Osteoblast (primary cell): ENCODE data around the gene TMEM59L. TPM values are rescaled to one million over a fixed set of nuclear protein-coding genes. Genes with fewer than 3 reads are reported as not detected.

Experiments used
- DNase-seq: peaks from one replicate; pipeline ENCODE4 v3.0.0; 2011; ENCODE audit warnings: low spot score, mixed read lengths; ENCODE audit not compliant: insufficient read length; ENCODE audit errors: missing footprints
- H2AFZ ChIP-seq: 2 replicates; pipeline ENCODE4 v1.6.0; 2011; ENCODE audit warnings: mild to moderate bottlenecking, low read length
- H3K27ac ChIP-seq: 2 replicates; pipeline ENCODE4 v1.5.1; 2011; ENCODE audit warnings: mild to moderate bottlenecking, low read depth, low read length, moderate library complexity
- H3K27me3 ChIP-seq: 2 replicates; pipeline ENCODE4 v1.6.0; 2012; ENCODE audit warnings: mild to moderate bottlenecking, control low read depth, inconsistent platforms, low read length, moderate library complexity; ENCODE audit not compliant: insufficient read depth
- H3K36me3 ChIP-seq: 2 replicates; pipeline ENCODE4 v1.5.1; 2011; ENCODE audit warnings: mild to moderate bottlenecking, low read length, control low read depth, moderate library complexity; ENCODE audit not compliant: insufficient read depth
- H3K4me1 ChIP-seq: 2 replicates; pipeline ENCODE4 v1.5.1; 2011; ENCODE audit warnings: mild to moderate bottlenecking, low read length, control low read depth, moderate library complexity; ENCODE audit not compliant: insufficient read depth
- H3K4me2 ChIP-seq: 2 replicates; pipeline ENCODE4 v1.6.0; 2011; ENCODE audit warnings: mild to moderate bottlenecking, low read length; ENCODE audit not compliant: insufficient read depth
- H3K4me3 ChIP-seq: fragments of 200-600 bp; sonication (generic); 3 replicates; pipeline ENCODE4 v1.5.1; 2012; ENCODE audit warnings: mild to moderate bottlenecking, low read length, inconsistent platforms; ENCODE audit not compliant: insufficient read depth
- H3K79me2 ChIP-seq: 2 replicates; pipeline ENCODE4 v1.6.0; 2012; ENCODE audit warnings: mild to moderate bottlenecking, low read length, control low read depth, inconsistent platforms; ENCODE audit not compliant: insufficient read depth
- H3K9me3 ChIP-seq: 2 replicates; pipeline ENCODE4 v1.5.1; 2011; ENCODE audit warnings: low read depth, low read length, control low read depth
- H4K20me1 ChIP-seq: 2 replicates; pipeline ENCODE4 v1.6.0; 2012; ENCODE audit warnings: mild to moderate bottlenecking, low read length, control low read depth; ENCODE audit not compliant: insufficient read depth
- total RNA-seq: library from RNA; depleted of rRNA; stranded (reverse); fragments of >200 nt; gene quantifications from 2 replicates; pipeline ENCODE4 v1.2.3, GENCODE V29; 2012
- TF ChIP-seq, protein P1 (sequence below): IDR thresholded peaks from 2 replicates; pipeline ENCODE4 v1.5.1; 2011; ENCODE audit warnings: mild to moderate bottlenecking, low read depth, low read length, moderate library complexity; ENCODE audit errors: extremely low read depth

The TMEM59L gene
- total RNA-seq, 1 donor = 0.36 TPM

DNA sequence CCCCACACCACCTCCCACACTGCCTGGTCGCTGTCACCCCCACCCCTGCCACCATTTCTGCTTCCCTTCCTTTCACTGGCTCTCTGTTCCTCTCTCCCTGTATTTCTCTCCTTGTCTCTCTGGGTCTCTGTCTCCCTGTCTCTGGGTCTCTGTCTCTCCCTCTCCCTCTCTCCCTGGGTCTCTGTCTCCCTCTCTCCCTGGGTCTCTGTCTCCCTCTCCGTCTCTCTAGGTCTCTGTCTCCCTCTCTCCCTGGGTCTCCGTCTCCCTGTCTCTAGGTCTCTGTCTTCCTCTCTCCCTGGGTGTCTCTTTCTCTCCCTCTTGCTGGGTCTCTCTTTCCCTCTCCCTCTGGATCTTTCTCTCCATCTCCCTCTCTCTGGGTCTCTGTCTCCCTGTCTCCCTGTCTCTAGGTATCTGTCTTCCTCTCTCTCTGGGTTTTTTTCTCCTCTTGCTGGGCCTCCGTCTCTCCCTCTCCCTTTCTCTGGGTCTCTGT lies 45.7 kb downstream of the TMEM59L start:
- Histone ChIP-seq H3K36me3 (no peaks in the 10 kb centered on the region), H3K4me2 (peak overlapping the region; percentile 27), H3K4me1 (peaks cover 59% of the 10 kb centered on the region), H4K20me1 (no peaks in the 10 kb centered on the region), H3K27me3 (no peaks in the 10 kb centered on the region), H3K27ac (peak overlapping the region; percentile 98), H3K79me2 (peaks cover 43% of the 10 kb centered on the region), H3K9me3 (no peaks in the 10 kb centered on the region), H2AFZ (no peak overlapping the region), H3K4me3 (no peak overlapping the region)
- TF ChIP-seq, protein P1, sequence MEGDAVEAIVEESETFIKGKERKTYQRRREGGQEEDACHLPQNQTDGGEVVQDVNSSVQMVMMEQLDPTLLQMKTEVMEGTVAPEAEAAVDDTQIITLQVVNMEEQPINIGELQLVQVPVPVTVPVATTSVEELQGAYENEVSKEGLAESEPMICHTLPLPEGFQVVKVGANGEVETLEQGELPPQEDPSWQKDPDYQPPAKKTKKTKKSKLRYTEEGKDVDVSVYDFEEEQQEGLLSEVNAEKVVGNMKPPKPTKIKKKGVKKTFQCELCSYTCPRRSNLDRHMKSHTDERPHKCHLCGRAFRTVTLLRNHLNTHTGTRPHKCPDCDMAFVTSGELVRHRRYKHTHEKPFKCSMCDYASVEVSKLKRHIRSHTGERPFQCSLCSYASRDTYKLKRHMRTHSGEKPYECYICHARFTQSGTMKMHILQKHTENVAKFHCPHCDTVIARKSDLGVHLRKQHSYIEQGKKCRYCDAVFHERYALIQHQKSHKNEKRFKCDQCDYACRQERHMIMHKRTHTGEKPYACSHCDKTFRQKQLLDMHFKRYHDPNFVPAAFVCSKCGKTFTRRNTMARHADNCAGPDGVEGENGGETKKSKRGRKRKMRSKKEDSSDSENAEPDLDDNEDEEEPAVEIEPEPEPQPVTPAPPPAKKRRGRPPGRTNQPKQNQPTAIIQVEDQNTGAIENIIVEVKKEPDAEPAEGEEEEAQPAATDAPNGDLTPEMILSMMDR = no peak
- DNase-seq = peak; percentile 27

- H3K79me2 ChIP-seq = peaks cover 43% of the 10 kb centered on the region
- H3K4me3 ChIP-seq = peak overlapping the region; percentile 49
- TF ChIP-seq, protein P1 = no peak
- peak overlapping the region; percentile 75 for H3K4me2 ChIP-seq
- H3K36me3 ChIP-seq = no peaks in the 10 kb centered on the region
- H4K20me1 ChIP-seq = no peaks in the 10 kb centered on the region
- peak; percentile 94 for DNase-seq
- no peak overlapping the region for H2AFZ ChIP-seq
- no peaks in the 10 kb centered on the region for H3K27me3 ChIP-seq
- H3K27ac ChIP-seq = peak overlapping the region; percentile 98
- peaks cover 61% of the 10 kb centered on the region for H3K4me1 ChIP-seq
- no peaks in the 10 kb centered on the region for H3K9me3 ChIP-seq
These were observed 46.8 kb downstream of the TMEM59L start for GRCh38 chr19:18659281-18660050.

- Histone ChIP-seq H3K79me2 (peaks cover 39% of the 10 kb centered on the region), H3K27ac (peak overlapping the region; percentile 98), H2AFZ (peak overlapping the region; percentile 50), H3K27me3 (no peaks in the 10 kb centered on the region), H3K4me2 (peak overlapping the region; percentile 75), H3K4me3 (peak overlapping the region; percentile 49), H3K4me1 (peaks cover 61% of the 10 kb centered on the region), H3K36me3 (no peaks in the 10 kb centered on the region), H3K9me3 (no peaks in the 10 kb centered on the region), H4K20me1 (no peaks in the 10 kb centered on the region)
- DNase-seq = peak; percentile 99
- TF ChIP-seq, protein P1 = no peak
These were observed 47.6 kb downstream of the TMEM59L start for GRCh38 chr19:18660051-18660910.
